Neural crest cell (in vitro differentiated cells): ENCODE data around the gene LPA. TPM values are rescaled to one million over a fixed set of nuclear protein-coding genes. Genes with fewer than 3 reads are reported as not detected.

ENCODE experiments used
- DNase-seq: peaks from one replicate; pipeline ENCODE4 v3.0.0; 2021; ENCODE audit warnings: low read depth, mixed read lengths, low spot score
- H3K27ac Mint-ChIP-seq: one replicate; pipeline ENCODE4 v1.8.0; 2021; ENCODE audit warnings: mild to moderate bottlenecking, mixed read lengths; ENCODE audit not compliant: unreplicated experiment
- H3K27me3 Mint-ChIP-seq: 2 replicates; pipeline ENCODE4 v1.8.0; 2021; ENCODE audit warnings: low read depth, mild to moderate bottlenecking, mixed read lengths
- H3K36me3 Mint-ChIP-seq: 2 replicates; pipeline ENCODE4 v1.8.0; 2021; ENCODE audit warnings: low read depth, mild to moderate bottlenecking, mixed read lengths
- H3K4me1 Mint-ChIP-seq: 2 replicates; pipeline ENCODE4 v1.8.0; 2021; ENCODE audit warnings: mixed read lengths
- H3K4me3 Mint-ChIP-seq: one replicate; pipeline ENCODE4 v1.8.0; 2021; ENCODE audit warnings: mild to moderate bottlenecking, mixed read lengths
- H3K9me3 Mint-ChIP-seq: 2 replicates; pipeline ENCODE4 v1.8.0; 2021; ENCODE audit warnings: mixed read lengths
- total RNA-seq: library from RNA; stranded (reverse); gene quantifications from 2 replicates; pipeline ENCODE4 v1.2.1, GENCODE V29; 2021
- TF ChIP-seq, protein P1 (sequence below): fragments of 200-600 bp; sonication (generic); conservative IDR thresholded peaks from 2 replicates; pipeline ENCODE4 v1.5.0; 2021; ENCODE audit warnings: antibody characterized with exemption, mild to moderate bottlenecking

LPA gene
- total RNA-seq, 1 donor from 2014 or later, result 0.65 TPM

DNA sequence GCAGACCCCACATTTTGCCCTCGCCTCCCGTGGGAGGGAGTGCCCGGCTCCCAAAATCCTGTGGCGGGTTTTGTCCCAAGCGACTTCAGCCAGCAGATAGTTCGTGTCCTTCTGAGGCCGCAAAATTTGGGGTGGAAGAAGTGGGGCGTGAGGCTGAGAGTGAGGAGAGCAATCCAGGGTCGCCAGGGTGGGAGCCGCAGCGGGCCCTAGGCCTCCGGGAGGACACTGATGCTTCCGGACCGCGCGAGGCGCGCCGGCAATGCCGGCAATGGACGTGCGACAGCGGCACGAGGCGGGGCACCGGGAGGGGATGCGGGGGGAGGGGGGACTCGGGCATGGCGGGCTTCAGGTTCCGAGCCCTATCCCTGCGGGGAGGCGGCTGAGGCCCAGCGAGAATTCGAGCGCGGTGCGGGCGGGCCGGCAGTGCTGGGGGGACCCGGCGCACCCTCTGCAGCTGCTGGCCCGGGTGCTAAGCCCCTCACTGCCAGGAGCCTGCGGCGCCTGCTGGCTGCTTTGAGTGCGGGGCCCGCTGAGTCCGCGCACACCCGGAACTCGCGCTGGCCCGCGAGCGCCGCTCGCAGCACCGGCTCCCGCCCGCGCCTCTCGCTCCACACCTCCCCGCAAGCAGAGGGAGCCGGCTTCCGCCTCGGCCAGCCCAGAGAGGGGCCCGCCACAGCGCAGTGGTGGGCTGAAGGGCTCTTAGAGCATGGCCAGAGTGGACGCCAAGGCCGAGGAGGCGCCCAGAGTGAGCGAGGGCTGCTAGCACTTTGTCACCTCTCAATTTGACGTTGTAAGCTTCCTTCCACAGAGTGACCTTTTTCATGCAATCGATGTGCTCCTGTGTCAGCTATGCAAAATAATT, 143.8 kb downstream of the LPA start:
- Mint-ChIP-seq H3K27me3 (no peaks in the 10 kb centered on the region), H3K36me3 (peaks cover 3% of the 10 kb centered on the region), H3K4me3 (peak overlapping the region; percentile 97), H3K9me3 (peaks cover 9% of the 10 kb centered on the region), H3K27ac (peak overlapping the region; percentile 57), H3K4me1 (peaks cover 11% of the 10 kb centered on the region)
- DNase-seq, result peak; percentile 83
- TF ChIP-seq, protein P1, sequence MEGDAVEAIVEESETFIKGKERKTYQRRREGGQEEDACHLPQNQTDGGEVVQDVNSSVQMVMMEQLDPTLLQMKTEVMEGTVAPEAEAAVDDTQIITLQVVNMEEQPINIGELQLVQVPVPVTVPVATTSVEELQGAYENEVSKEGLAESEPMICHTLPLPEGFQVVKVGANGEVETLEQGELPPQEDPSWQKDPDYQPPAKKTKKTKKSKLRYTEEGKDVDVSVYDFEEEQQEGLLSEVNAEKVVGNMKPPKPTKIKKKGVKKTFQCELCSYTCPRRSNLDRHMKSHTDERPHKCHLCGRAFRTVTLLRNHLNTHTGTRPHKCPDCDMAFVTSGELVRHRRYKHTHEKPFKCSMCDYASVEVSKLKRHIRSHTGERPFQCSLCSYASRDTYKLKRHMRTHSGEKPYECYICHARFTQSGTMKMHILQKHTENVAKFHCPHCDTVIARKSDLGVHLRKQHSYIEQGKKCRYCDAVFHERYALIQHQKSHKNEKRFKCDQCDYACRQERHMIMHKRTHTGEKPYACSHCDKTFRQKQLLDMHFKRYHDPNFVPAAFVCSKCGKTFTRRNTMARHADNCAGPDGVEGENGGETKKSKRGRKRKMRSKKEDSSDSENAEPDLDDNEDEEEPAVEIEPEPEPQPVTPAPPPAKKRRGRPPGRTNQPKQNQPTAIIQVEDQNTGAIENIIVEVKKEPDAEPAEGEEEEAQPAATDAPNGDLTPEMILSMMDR, result peak; percentile 45

DNA sequence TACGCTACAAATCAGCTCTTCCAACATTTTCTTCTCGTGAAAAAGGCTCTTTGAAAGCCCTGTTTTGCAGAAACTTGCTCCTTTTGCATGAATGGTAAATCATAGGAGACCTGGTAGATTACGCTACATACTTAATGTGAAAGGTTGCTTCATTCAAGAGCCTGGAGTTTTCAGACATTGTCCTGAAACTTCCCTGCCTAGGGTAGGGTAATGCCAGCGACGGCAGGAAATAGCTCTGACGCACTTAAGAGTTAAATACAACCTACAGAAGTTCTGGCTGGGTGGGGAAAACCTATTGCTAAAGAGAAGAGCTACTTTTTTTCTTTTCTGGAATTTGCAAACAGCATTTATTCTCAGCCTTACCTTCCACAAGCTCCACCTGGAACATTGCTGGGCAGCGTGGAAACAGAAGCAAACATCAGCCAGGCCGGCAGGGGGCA, 144.5 kb downstream of the LPA start:
- Mint-ChIP-seq H3K4me3 (peak overlapping the region; percentile 97), H3K36me3 (peaks cover 3% of the 10 kb centered on the region), H3K27me3 (no peaks in the 10 kb centered on the region), H3K27ac (peak overlapping the region; percentile 57), H3K4me1 (peaks cover 11% of the 10 kb centered on the region), H3K9me3 (peaks cover 11% of the 10 kb centered on the region)
- TF ChIP-seq, protein P1, result peak; percentile 98
- no peak for DNase-seq

GRCh38 chr6:160519133-160519532, 144.9 kb downstream of the LPA start:
- peaks cover 3% of the 10 kb centered on the region for H3K36me3 Mint-ChIP-seq
- peak overlapping the region; percentile 97 for H3K4me3 Mint-ChIP-seq

GRCh38 chr6:160513836-160514235, 150.2 kb downstream of the LPA start:
- DNase-seq, result no peak
- Mint-ChIP-seq H3K4me1 (no peaks in the 10 kb centered on the region), H3K27me3 (no peaks in the 10 kb centered on the region), H3K9me3 (peaks cover 13% of the 10 kb centered on the region), H3K27ac (no peak overlapping the region), H3K4me3 (no peak overlapping the region), H3K36me3 (peaks cover 5% of the 10 kb centered on the region)
- TF ChIP-seq, protein P1, result no peak

More at GRCh38 chr6:160519133-160519532, 144.9 kb downstream of the LPA start:
- no peak for DNase-seq
- Mint-ChIP-seq H3K27me3 (no peaks in the 10 kb centered on the region), H3K9me3 (peaks cover 11% of the 10 kb centered on the region), H3K4me1 (peaks cover 11% of the 10 kb centered on the region), H3K27ac (no peak overlapping the region)
- TF ChIP-seq, protein P1, result no peak

DNA sequence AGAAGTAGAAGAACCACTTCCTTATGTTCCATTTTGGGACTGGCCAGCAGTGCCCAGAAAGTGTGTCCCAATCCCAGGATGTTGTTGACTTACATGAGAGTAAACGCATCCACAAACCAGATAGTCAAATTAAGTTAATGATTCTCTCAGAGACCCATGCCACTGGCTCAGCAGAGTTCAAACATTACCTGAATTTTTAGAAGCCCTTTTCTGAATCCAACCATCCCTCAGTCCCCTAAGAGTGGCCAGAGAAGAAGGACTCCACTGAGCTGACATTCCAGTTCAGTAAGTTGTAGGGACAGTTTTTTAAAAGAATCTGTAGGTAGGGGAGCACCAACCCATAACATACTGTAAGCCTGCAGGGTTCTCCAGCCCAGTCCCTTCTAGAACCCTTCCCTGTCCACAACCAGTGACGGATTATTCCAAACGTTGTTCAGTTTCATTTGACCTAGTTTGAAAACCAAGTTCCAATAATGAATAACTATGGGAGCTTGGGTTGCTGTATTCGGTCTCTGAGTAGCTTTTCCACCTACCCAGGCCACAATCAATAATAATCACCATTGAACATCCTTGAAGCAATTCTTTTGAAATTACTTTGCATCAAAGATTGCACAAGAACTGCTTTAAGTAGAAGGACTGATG, 153.0 kb downstream of the LPA start:
- Mint-ChIP-seq H3K4me1 (no peaks in the 10 kb centered on the region), H3K9me3 (peaks cover 6% of the 10 kb centered on the region), H3K27ac (no peak overlapping the region), H3K36me3 (peaks cover 4% of the 10 kb centered on the region), H3K27me3 (no peaks in the 10 kb centered on the region), H3K4me3 (no peak overlapping the region)
- TF ChIP-seq, protein P1, result no peak
- DNase-seq, result no peak
